ENCODE measurements around the gene SLC25A29.
"Not testable (repeated sequence)": the region's sequence is repeated elsewhere in the genome, so short reads cannot be mapped to it uniquely, and the experiment has no call there.

SLC25A29 gene

GRCh38 chr14:100346306-100347091 is 40.3 kb upstream of the SLC25A29 start:
- DNase-seq (ENCODE audit: low read depth in 2 of 2): no peak
- H3K4me3 ChIP-seq (replicated peaks in 1 of 2; ENCODE audit: low read depth in 2 of 2, low read length in 2 of 2): no peak overlapping the region
- TF ChIP-seq, protein P1, sequence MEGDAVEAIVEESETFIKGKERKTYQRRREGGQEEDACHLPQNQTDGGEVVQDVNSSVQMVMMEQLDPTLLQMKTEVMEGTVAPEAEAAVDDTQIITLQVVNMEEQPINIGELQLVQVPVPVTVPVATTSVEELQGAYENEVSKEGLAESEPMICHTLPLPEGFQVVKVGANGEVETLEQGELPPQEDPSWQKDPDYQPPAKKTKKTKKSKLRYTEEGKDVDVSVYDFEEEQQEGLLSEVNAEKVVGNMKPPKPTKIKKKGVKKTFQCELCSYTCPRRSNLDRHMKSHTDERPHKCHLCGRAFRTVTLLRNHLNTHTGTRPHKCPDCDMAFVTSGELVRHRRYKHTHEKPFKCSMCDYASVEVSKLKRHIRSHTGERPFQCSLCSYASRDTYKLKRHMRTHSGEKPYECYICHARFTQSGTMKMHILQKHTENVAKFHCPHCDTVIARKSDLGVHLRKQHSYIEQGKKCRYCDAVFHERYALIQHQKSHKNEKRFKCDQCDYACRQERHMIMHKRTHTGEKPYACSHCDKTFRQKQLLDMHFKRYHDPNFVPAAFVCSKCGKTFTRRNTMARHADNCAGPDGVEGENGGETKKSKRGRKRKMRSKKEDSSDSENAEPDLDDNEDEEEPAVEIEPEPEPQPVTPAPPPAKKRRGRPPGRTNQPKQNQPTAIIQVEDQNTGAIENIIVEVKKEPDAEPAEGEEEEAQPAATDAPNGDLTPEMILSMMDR (IDR thresholded peaks at IDR 0.05; ENCODE audit: low read depth, low read length): no peak

GRCh38 chr14:100345711-100346110 is 39.5 kb upstream of the SLC25A29 start:
- DNase-seq (ENCODE audit: low read depth in 2 of 2): no peak
- TF ChIP-seq, protein P1 (IDR thresholded peaks at IDR 0.05; ENCODE audit: low read depth, low read length): no peak

GRCh38 chr14:100344657-100345056 is 38.4 kb upstream of the SLC25A29 start:
- DNase-seq (ENCODE audit: low read depth in 2 of 2); H3K4me3 ChIP-seq (replicated peaks in 1 of 2; ENCODE audit: low read depth in 2 of 2, low read length in 2 of 2): not testable (repeated sequence)

More at GRCh38 chr14:100345711-100346110, 39.5 kb upstream of the SLC25A29 start:
- H3K4me3 ChIP-seq (replicated peaks in 1 of 2; ENCODE audit: low read depth in 2 of 2, low read length in 2 of 2): no peak overlapping the region

DNA sequence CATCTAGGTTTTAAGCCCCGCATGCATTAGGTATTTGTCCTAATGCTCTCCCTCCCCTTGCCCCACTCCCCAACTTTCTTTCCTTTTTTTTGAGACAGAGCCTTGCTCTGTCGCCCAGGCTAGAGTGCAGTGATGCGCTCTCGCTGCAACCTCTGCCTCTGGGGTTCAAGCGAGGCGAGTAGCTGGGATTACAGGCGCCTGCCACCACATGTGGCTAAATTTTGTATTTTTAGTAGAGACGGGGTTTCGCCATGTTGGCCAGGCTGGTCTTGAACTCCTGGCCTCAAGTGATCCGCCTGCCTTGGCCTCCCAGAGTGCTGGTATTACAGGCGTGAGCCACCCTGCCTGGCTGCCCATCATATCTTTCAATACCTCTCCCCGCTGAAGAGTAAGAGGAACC is 36.6 kb upstream of the SLC25A29 start:
- DNase-seq (ENCODE audit: low read depth in 2 of 2); H3K4me3 ChIP-seq (replicated peaks in 1 of 2; ENCODE audit: low read depth in 2 of 2, low read length in 2 of 2): not testable (repeated sequence)

- no peak overlapping the region for H3K4me3 ChIP-seq (replicated peaks in 1 of 2; ENCODE audit: low read depth in 2 of 2, low read length in 2 of 2)
- DNase-seq (ENCODE audit: low read depth in 2 of 2): no peak
- TF ChIP-seq, protein P1 (IDR thresholded peaks at IDR 0.05; ENCODE audit: low read depth, low read length): no peak
Measured at GRCh38 chr14:100342195-100342594, 36.0 kb upstream of the SLC25A29 start.

- DNase-seq (ENCODE audit: low read depth in 2 of 2): peak; percentile 75 to 89
- TF ChIP-seq, protein P1 (IDR thresholded peaks at IDR 0.05; ENCODE audit: low read depth, low read length): no peak
- no peak overlapping the region for H3K4me3 ChIP-seq (replicated peaks in 1 of 2; ENCODE audit: low read depth in 2 of 2, low read length in 2 of 2)
Measured at GRCh38 chr14:100341301-100342031, 35.2 kb upstream of the SLC25A29 start.

DNA sequence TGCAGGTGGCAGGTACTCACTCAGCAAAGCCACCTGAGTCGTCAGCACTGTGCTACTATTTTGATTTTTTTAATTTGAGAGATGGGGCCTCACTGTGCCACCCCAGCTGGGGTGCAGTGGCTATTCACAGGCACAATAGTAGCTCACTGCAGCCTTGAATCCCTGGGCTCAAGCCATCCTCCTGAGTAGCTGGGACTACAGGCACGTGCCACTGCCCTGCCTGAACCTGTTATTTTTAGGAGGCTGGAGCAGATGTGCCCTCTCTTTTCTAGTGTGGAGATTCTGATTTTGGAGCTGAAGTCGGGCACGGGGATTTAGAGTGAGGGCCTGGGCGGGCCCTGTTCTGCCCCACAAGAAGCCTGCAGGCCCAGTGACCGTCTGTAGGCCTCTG is 34.2 kb upstream of the SLC25A29 start:
- TF ChIP-seq, protein P1 (IDR thresholded peaks at IDR 0.05; ENCODE audit: low read depth, low read length): no peak
- no peak for DNase-seq (ENCODE audit: low read depth in 2 of 2)
- H3K4me3 ChIP-seq (replicated peaks in 1 of 2; ENCODE audit: low read depth in 2 of 2, low read length in 2 of 2): no peak overlapping the region
